Measurements from ENCODE around the gene SLC1A1. TPM values are rescaled to one million over a fixed set of nuclear protein-coding genes. Genes with fewer than 3 reads are reported as not detected.

Gene SLC1A1
- total RNA-seq, 2 experiments from 2014 or later, result 0.11 to 0.14 TPM

DNA sequence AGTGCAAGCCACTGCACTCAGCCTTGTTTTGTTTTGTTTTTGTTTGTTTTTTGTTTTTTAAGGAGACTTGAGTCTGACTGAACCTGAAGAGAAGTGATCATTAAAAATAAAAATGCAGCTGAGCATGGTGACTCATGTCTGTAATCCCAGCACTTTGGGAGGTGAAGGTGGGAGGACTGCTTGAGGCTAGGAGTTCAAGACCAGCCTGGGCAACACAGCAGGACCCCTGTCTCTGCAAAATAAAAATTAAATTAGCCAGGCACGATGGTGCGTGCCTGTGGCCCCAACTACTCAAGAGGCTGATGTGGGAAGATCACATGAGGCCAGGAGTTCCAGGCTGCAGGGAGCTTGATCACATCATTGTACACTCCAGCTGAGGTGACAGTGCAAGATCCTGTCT, 6.2 kb downstream of the SLC1A1 start:
- Mint-ChIP-seq H3K9me3 (no peaks in the 10 kb centered on the region), H3K4me3 (no peak overlapping the region), H3K36me3 (ENCODE audit: low read depth) (no peaks in the 10 kb centered on the region), H3K27ac (no peak overlapping the region), H3K27me3 (peaks cover 42% of the 10 kb centered on the region), H3K4me1 (ENCODE audit: low read depth) (peaks cover 6% of the 10 kb centered on the region)
- ATAC-seq (ENCODE audit: poor library complexity), result no peak
- POLR2A ChIA-PET, result no interaction called here
- Histone ChIP-seq H3K9me3 (ENCODE audit: control insufficient read depth in 1 of 2, insufficient read depth in 1 of 2, low read length in 2 of 2) (no peaks in the 10 kb centered on the region), H3K4me3 (ENCODE audit: low read length) (no peak overlapping the region), H3K4me1 (ENCODE audit: insufficient read depth, low read length) (peaks cover 4% of the 10 kb centered on the region), H3K36me3 (ENCODE audit: insufficient read depth, low read length) (no peaks in the 10 kb centered on the region), H3K27ac (ENCODE audit: low read depth in 1 of 2, low read length in 2 of 2) (no peak overlapping the region), H3K27me3 (ENCODE audit: control insufficient read depth in 1 of 2, insufficient read depth in 2 of 2, low read length in 2 of 2) (peaks cover 26 to 30% of the 10 kb centered on the region in 2 experiments)
- DNase-seq, result no peak
- intact Hi-C loops (cut with DNase I, micrococcal nuclease), result loop anchor here (10.0 kb wide), 3 partner anchors 58 to 148 kb away; no protein-coding TSS in a partner anchor
- CTCF ChIA-PET, result no interaction called here
- no peak for TF ChIP-seq CTCF (IDR thresholded peaks at IDR 0.05)

GRCh38 chr9:4497395-4497794, 7.1 kb downstream of the SLC1A1 start:
- Mint-ChIP-seq H3K4me1 (ENCODE audit: low read depth) (no peaks in the 10 kb centered on the region), H3K9me3 (no peaks in the 10 kb centered on the region), H3K27me3 (peaks cover 33% of the 10 kb centered on the region), H3K36me3 (ENCODE audit: low read depth) (no peaks in the 10 kb centered on the region), H3K4me3 (no peak overlapping the region), H3K27ac (no peak overlapping the region)
- ChIA-PET POLR2A (no interaction called here), CTCF (no interaction called here)
- Histone ChIP-seq H3K36me3 (ENCODE audit: insufficient read depth, low read length) (no peaks in the 10 kb centered on the region), H3K27me3 (ENCODE audit: control insufficient read depth in 1 of 2, insufficient read depth in 2 of 2, low read length in 2 of 2) (peaks cover 19 to 21% of the 10 kb centered on the region in 2 experiments), H3K4me1 (ENCODE audit: insufficient read depth, low read length) (no peaks in the 10 kb centered on the region), H3K27ac (ENCODE audit: low read depth in 1 of 2, low read length in 2 of 2) (no peak overlapping the region), H3K4me3 (ENCODE audit: low read length) (no peak overlapping the region), H3K9me3 (ENCODE audit: control insufficient read depth in 1 of 2, insufficient read depth in 1 of 2, low read length in 2 of 2) (no peaks in the 10 kb centered on the region)
- ATAC-seq (ENCODE audit: poor library complexity) (no peak), DNase-seq (no peak)
- TF ChIP-seq CTCF (IDR thresholded peaks at IDR 0.05), result no peak
- intact Hi-C loops (cut with DNase I, micrococcal nuclease), result loop anchor here (10.0 kb wide), 3 partner anchors 57 to 147 kb away; no protein-coding TSS in a partner anchor

- no peak for TF ChIP-seq CTCF (IDR thresholded peaks at IDR 0.05)
- ATAC-seq (ENCODE audit: poor library complexity) (no peak), DNase-seq (no peak)
- Histone ChIP-seq H3K9me3 (ENCODE audit: control insufficient read depth in 1 of 2, insufficient read depth in 1 of 2, low read length in 2 of 2) (no peaks in the 10 kb centered on the region), H3K27me3 (ENCODE audit: control insufficient read depth in 1 of 2, insufficient read depth in 2 of 2, low read length in 2 of 2) (peaks cover 16 to 17% of the 10 kb centered on the region in 2 experiments), H3K27ac (ENCODE audit: low read depth in 1 of 2, low read length in 2 of 2) (no peak overlapping the region), H3K4me1 (ENCODE audit: insufficient read depth, low read length) (no peaks in the 10 kb centered on the region), H3K36me3 (ENCODE audit: insufficient read depth, low read length) (no peaks in the 10 kb centered on the region), H3K4me3 (ENCODE audit: low read length) (no peak overlapping the region)
- no peak overlapping the region for H3K27ac Mint-ChIP-seq
- ChIA-PET POLR2A (no interaction called here), CTCF (no interaction called here)
- no peaks in the 10 kb centered on the region for H3K9me3 Mint-ChIP-seq
- peaks cover 29% of the 10 kb centered on the region for H3K27me3 Mint-ChIP-seq
- H3K36me3 Mint-ChIP-seq (ENCODE audit: low read depth), result no peaks in the 10 kb centered on the region
- H3K4me1 Mint-ChIP-seq (ENCODE audit: low read depth), result no peaks in the 10 kb centered on the region
- intact Hi-C loops (cut with DNase I, micrococcal nuclease), result loop anchor here (10.0 kb wide), 3 partner anchors 57 to 147 kb away; no protein-coding TSS in a partner anchor
- H3K4me3 Mint-ChIP-seq, result no peak overlapping the region
Measured at GRCh38 chr9:4497855-4498254, 7.6 kb downstream of the SLC1A1 start.
